ENCODE measurements around the gene GHDC.

Gene GHDC

DNA sequence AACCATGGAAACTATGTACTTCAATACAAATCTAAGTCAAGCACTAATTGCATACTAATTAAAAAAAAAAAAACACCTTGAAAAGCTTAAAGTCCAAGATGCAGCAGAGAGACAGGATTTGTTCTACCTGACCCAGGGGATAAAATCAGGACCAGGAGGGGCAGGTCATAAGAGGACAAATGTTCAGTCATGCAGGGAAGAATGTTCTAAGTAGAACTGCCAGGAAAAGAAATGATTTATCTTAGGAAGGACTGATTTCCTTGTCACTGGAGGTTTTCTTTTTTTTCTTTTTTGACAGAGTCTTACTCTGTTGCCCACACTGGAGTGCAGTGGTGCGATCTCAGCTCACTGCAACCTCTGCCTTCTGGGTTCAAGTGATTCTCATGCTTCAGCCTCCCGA is 9.1 kb upstream of the GHDC start:
- WGBS, 2 experiments (ENCODE audit: insufficient coverage in 2 of 2) = 86 to 100% methylated on average over 1 to 2 of the region's 2 CpGs
- peaks cover 67% of the 10 kb centered on the region for H3K36me3 ChIP-seq (ENCODE audit: control insufficient read depth, insufficient read depth, low read length)

DNA sequence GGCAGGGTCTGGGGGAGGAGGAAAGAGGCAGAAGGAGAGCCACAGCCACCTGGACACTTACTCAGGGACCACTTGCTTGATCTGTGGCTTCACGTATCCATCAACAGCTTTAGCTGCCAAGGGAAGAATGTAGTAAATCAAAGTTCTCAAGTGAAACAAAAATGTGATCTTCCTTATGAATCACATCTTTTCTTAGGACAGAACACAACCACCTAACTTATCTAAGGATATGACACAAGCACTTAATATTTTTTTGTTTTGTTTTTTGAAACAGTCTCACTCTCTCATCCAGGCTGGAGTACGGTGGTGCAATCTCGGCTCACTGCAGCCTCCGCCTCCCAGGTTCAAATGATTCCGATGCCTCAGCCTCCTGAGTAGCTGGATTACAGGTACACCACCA is 8.4 kb upstream of the GHDC start:
- Histone ChIP-seq H3K4me1 (ENCODE audit: control insufficient read depth, insufficient read depth, low read length, poor library complexity, severe bottlenecking) (no peaks in the 10 kb centered on the region), H3K36me3 (ENCODE audit: control insufficient read depth, insufficient read depth, low read length) (peaks cover 63% of the 10 kb centered on the region), H3K4me3 (ENCODE audit: extremely low read depth, insufficient read depth, low read length, poor library complexity, severe bottlenecking) (no peak overlapping the region), H3K9me3 (ENCODE audit: control insufficient read depth, low read length) (no peaks in the 10 kb centered on the region), H3K27ac (ENCODE audit: low read depth, low read length, severe bottlenecking) (no peak overlapping the region)
- WGBS, 2 experiments (ENCODE audit: insufficient coverage in 2 of 2) = 96% methylated on average over 4 of the region's 5 CpGs; no CpG with 5 or more reads in 1 of the 2 experiments

More for the DNA sequence above, 9.1 kb upstream of the GHDC start:
- H3K27ac ChIP-seq (ENCODE audit: low read depth, low read length, severe bottlenecking) = no peak overlapping the region
- no peaks in the 10 kb centered on the region for H3K9me3 ChIP-seq (ENCODE audit: control insufficient read depth, low read length)
- H3K4me1 ChIP-seq (ENCODE audit: control insufficient read depth, insufficient read depth, low read length, poor library complexity, severe bottlenecking) = no peaks in the 10 kb centered on the region
- no peak overlapping the region for H3K4me3 ChIP-seq (ENCODE audit: extremely low read depth, insufficient read depth, low read length, poor library complexity, severe bottlenecking)

DNA sequence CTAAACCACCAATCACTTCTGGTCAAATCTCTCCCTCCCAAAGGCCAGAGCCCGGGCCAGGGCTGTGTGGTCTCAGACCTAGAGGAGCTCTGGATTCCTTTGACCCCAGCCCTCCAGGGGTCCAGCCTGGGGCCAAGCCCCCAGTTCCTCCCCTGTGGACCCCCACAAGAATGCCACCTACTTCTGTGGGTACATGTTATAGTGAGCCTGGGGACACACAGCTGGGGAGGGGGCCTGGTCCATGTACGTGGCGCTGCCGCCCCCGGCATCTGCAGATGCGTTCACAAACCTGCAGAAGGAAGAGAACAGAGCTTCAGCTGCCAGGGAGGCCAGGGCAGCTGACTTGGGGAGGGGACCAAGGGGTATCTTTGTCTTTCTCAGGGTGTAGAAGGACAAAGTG is 7.9 kb upstream of the GHDC start:
- Histone ChIP-seq H3K36me3 (ENCODE audit: control insufficient read depth, insufficient read depth, low read length) (peaks cover 57% of the 10 kb centered on the region), H3K27ac (ENCODE audit: low read depth, low read length, severe bottlenecking) (no peak overlapping the region), H3K4me1 (ENCODE audit: control insufficient read depth, insufficient read depth, low read length, poor library complexity, severe bottlenecking) (no peaks in the 10 kb centered on the region), H3K9me3 (ENCODE audit: control insufficient read depth, low read length) (no peaks in the 10 kb centered on the region), H3K4me3 (ENCODE audit: extremely low read depth, insufficient read depth, low read length, poor library complexity, severe bottlenecking) (no peak overlapping the region)
- 98 to 100% methylated on average over 5 to 6 of the region's 6 CpGs for WGBS, 2 experiments (ENCODE audit: insufficient coverage in 2 of 2)

DNA sequence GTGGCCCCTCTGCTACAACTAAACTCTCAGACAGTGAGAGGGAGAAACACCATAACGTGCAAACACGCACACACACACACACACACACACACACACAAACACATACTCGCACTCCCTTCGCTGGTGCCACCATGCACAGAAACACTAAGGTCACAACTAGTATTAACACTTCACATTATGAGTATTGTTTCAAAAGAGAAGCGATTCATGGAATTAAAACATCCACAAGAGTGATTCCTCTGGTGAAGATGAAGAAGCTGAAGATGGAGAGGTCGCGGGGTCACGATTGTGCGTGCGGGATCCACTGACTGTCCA is 7.1 kb upstream of the GHDC start:
- Histone ChIP-seq H3K4me1 (ENCODE audit: control insufficient read depth, insufficient read depth, low read length, poor library complexity, severe bottlenecking) (no peaks in the 10 kb centered on the region), H3K4me3 (ENCODE audit: extremely low read depth, insufficient read depth, low read length, poor library complexity, severe bottlenecking) (no peak overlapping the region), H3K27ac (ENCODE audit: low read depth, low read length, severe bottlenecking) (no peak overlapping the region), H3K9me3 (ENCODE audit: control insufficient read depth, low read length) (no peaks in the 10 kb centered on the region), H3K36me3 (ENCODE audit: control insufficient read depth, insufficient read depth, low read length) (peaks cover 50% of the 10 kb centered on the region)
- WGBS, 2 experiments (ENCODE audit: insufficient coverage in 2 of 2) = 92 to 97% methylated on average over 5 to 7 of the region's 10 CpGs

DNA sequence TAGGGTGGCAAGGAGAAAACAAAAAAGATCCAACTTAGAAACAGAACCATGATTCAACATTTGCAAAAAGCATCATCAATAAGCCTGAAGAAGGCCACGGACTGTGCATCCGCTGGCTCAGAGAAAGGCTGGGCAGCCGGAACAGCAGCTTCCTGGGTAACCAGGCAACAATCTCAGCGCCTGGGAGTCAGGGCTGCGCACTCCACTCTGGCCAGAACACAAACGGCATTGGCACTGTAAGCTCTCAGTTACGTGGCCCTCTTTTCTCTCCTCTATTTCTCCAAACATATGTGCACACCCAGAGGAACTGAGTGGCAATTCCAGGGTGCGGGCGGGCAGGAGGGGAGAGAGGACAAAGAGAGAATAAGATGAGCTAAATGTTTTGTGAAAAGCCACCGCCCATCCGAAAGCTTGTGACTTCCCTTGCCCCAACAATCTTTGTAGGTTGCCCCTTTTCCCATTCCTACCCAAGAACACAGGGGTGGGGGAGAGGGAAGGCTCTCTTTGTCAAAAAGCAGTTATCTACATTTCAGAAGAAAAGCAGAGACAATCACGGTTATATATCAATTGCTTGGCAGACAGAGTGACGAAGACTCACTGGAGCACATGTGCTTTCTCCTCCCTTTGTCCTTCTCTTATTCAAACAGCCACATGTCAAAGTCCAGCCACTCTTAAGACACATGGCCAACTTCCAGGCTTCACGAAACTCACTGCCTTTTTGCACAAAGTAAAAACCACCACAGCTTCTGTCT is 6.6 kb upstream of the GHDC start:
- WGBS, 2 experiments (ENCODE audit: insufficient coverage in 2 of 2) = 90 to 94% methylated on average over 7 to 10 of the region's 14 CpGs
- Histone ChIP-seq H3K36me3 (ENCODE audit: control insufficient read depth, insufficient read depth, low read length) (peaks cover 45% of the 10 kb centered on the region), H3K4me1 (ENCODE audit: control insufficient read depth, insufficient read depth, low read length, poor library complexity, severe bottlenecking) (no peaks in the 10 kb centered on the region), H3K27ac (ENCODE audit: low read depth, low read length, severe bottlenecking) (no peak overlapping the region), H3K9me3 (ENCODE audit: control insufficient read depth, low read length) (no peaks in the 10 kb centered on the region), H3K4me3 (ENCODE audit: extremely low read depth, insufficient read depth, low read length, poor library complexity, severe bottlenecking) (no peak overlapping the region)

DNA sequence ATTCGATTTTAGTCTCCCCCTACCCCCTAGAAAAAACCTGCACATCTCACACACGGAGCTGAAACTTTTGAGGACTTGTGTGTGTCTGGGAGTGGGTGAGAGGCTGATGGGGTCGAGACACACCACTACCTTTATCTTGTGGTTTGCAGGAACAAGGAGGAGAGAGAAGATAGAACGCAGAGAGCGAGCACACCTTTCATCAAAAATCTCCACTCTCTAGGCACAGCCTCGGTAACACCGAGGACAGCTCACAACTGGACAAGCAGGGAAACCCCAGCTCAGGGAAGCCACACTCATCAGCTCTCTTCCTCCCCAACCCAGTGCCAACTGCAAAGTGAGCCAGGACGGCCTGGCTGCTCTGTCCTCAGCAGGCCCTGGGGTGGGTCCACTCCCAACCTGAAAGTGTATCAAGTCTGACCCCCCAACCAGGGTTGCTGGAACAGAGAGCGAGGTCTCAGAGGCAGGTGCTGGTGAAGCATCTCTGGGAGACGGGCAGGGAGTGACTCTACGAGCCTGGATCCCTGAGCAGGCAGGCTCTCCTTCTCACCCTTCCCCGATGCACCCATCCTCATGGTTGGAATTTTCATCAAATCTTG is 5.2 kb upstream of the GHDC start:
- H3K27ac ChIP-seq (ENCODE audit: low read depth, low read length, severe bottlenecking) = no peak overlapping the region
- H3K4me1 ChIP-seq (ENCODE audit: control insufficient read depth, insufficient read depth, low read length, poor library complexity, severe bottlenecking) = no peaks in the 10 kb centered on the region
- H3K4me3 ChIP-seq (ENCODE audit: extremely low read depth, insufficient read depth, low read length, poor library complexity, severe bottlenecking) = no peak overlapping the region
- H3K9me3 ChIP-seq (ENCODE audit: control insufficient read depth, low read length) = no peaks in the 10 kb centered on the region
- H3K36me3 ChIP-seq (ENCODE audit: control insufficient read depth, insufficient read depth, low read length) = peaks cover 34% of the 10 kb centered on the region
- WGBS, 2 experiments (ENCODE audit: insufficient coverage in 2 of 2) = 87 to 100% methylated on average over 3 to 4 of the region's 12 CpGs

DNA sequence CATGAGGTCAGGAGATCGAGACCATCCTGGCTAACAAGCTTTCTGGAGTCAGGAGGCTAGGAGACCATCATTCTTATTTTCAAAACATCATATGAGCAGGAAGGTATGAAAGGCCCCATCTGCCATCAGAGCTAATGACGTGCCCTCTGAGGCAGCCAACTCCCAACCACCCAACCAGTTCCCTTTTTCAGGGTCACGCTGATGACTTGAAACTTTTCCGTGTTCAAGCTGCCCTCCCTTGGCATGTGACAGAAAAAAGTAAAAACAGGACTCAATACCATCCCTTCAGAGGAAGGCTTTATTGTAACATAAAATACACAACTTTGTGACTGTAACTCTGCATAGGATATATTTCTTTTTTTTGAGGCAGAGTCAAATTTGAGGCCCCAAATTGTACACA is 4.6 kb upstream of the GHDC start:
- Histone ChIP-seq H3K27ac (ENCODE audit: low read depth, low read length, severe bottlenecking) (no peak overlapping the region), H3K4me3 (ENCODE audit: extremely low read depth, insufficient read depth, low read length, poor library complexity, severe bottlenecking) (no peak overlapping the region), H3K36me3 (ENCODE audit: control insufficient read depth, insufficient read depth, low read length) (peaks cover 28% of the 10 kb centered on the region)

DNA sequence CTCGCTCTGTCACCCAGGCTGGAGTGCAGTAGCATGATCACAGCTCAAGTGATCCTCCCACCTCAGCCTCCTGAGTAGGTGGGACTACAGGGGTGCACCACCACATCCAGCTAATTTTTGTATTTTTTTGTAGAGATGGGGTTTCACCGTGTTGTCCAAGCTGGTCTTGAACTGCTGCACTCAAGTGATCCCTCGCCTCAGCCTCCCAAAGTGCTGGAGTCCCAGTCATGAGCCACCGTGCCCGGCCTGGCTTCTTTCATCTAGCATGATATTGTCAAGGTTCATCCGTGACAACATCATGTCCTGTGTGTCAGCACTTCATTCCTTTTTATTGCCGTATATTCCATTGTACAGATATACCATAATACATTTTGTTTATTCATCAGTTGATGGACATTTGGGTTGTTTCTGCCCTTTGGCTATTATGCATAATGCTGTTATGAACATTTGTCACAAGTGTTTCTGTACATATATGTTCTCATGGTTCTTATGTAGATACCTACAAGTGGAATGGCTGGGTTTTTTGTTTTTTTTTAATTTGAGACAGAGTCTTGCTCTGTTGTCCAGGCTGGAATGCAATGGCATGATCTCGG is 3.4 kb upstream of the GHDC start:
- Histone ChIP-seq H3K4me3 (ENCODE audit: extremely low read depth, insufficient read depth, low read length, poor library complexity, severe bottlenecking) (no peak overlapping the region), H3K27ac (ENCODE audit: low read depth, low read length, severe bottlenecking) (no peak overlapping the region), H3K4me1 (ENCODE audit: control insufficient read depth, insufficient read depth, low read length, poor library complexity, severe bottlenecking) (no peaks in the 10 kb centered on the region), H3K36me3 (ENCODE audit: control insufficient read depth, insufficient read depth, low read length) (peaks cover 19% of the 10 kb centered on the region), H3K9me3 (ENCODE audit: control insufficient read depth, low read length) (no peaks in the 10 kb centered on the region)
- 91 to 94% methylated on average over 3 to 5 of the region's 8 CpGs for WGBS, 2 experiments (ENCODE audit: insufficient coverage in 2 of 2)

More for the DNA sequence above, 4.6 kb upstream of the GHDC start:
- no peaks in the 10 kb centered on the region for H3K4me1 ChIP-seq (ENCODE audit: control insufficient read depth, insufficient read depth, low read length, poor library complexity, severe bottlenecking)
- H3K9me3 ChIP-seq (ENCODE audit: control insufficient read depth, low read length) = no peaks in the 10 kb centered on the region
- WGBS, 2 experiments (ENCODE audit: insufficient coverage in 2 of 2) = 89 to 94% methylated on average over 1 to 2 of the region's 4 CpGs

DNA sequence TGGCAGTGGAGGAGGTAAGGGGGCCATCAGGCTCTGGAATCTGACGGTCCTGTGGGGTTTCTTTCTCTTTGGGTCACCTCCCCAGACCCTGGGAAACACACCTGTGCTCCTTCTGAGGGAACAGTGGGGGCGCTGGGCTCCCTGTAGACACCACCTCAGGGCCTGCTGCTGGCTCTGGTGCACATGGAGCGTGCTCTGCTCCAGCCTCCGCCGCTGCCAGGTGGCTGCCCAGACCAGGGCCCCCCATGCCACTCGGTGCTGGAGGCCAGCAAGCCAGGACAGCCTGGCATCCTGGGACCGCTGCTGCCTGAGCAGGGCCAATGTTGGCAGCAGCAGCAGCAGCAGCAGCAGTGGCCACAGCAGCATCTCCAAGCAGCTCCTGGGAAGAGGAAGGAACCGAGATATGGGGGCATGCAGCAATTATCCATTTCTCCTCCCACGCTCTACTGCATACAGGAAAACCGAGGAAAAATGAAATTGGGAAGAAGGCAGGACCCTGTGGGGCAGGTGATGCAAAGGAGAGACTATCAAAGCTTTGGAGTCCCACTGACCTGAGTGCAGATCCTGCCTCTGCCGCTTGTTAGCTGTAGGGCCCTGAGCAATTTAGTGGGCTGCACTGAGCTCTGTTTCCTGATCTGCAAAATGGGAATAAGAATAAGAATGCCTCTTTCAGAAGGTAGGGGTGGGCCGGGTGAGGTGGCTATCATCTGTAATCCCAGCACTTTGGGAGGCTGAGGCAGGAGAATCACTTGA is 902 bp downstream of the GHDC start:
- Histone ChIP-seq H3K4me1 (ENCODE audit: control insufficient read depth, insufficient read depth, low read length, poor library complexity, severe bottlenecking) (no peaks in the 10 kb centered on the region), H3K36me3 (ENCODE audit: control insufficient read depth, insufficient read depth, low read length) (no peaks in the 10 kb centered on the region), H3K9me3 (ENCODE audit: control insufficient read depth, low read length) (no peaks in the 10 kb centered on the region), H3K4me3 (ENCODE audit: extremely low read depth, insufficient read depth, low read length, poor library complexity, severe bottlenecking) (no peak overlapping the region), H3K27ac (ENCODE audit: low read depth, low read length, severe bottlenecking) (no peak overlapping the region)
- 84% methylated on average over 9 to 10 of the region's 12 CpGs for WGBS, 2 experiments (ENCODE audit: insufficient coverage in 2 of 2)

DNA sequence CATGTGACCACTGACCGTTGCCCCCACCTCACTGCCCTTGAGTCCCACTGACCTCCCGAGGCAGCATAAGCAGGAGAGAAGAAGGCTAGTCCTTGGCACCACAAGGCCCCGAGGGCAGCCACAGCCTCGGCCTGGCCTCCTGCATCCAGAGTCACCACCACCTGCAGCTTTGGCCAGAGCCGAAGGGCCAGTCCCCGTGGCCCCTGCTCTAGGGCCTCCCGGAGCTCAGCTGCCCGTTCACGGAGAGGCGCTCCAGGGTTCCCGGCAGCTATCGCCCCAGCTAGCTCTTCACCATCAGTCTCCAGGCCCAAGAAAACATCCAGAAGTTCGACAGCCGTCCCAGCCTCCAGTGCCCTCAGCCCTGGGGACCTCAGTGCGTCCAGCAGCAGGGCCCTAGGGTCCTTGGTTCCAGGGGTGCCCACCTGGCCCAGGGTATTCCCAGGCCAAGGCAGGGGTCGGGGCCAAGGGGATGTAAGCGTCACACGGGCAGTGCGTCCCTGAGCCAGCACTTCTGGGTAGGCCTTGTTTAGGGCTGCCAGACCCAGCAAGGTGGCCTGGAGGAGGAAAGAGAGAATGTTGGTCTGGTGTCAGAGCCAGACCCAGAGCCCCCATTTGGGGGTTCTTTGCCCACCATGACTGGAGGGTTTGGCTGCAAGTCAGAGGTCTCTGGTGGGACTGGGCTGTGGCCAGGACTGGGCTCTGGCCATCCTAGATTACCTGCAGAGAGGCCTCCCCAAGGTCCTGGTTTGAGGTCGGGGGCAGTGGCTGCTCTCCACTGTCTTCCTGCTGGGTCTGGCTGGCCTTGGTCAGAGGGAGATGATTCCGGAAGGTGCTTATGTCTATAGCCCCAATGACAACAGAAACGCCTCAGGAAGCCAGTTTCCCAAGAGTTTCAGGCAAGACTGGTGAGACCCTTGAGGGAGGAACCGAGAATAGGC is 1.8 kb downstream of the GHDC start:
- WGBS, 2 experiments (ENCODE audit: insufficient coverage in 2 of 2) = 91 to 95% methylated on average over 18 to 23 of the region's 23 CpGs
- Histone ChIP-seq H3K27ac (ENCODE audit: low read depth, low read length, severe bottlenecking) (no peak overlapping the region), H3K36me3 (ENCODE audit: control insufficient read depth, insufficient read depth, low read length) (no peaks in the 10 kb centered on the region)

More for the DNA sequence above, 1.8 kb downstream of the GHDC start:
- no peaks in the 10 kb centered on the region for H3K4me1 ChIP-seq (ENCODE audit: control insufficient read depth, insufficient read depth, low read length, poor library complexity, severe bottlenecking)
- no peak overlapping the region for H3K4me3 ChIP-seq (ENCODE audit: extremely low read depth, insufficient read depth, low read length, poor library complexity, severe bottlenecking)
- H3K9me3 ChIP-seq (ENCODE audit: control insufficient read depth, low read length) = no peaks in the 10 kb centered on the region

Data from mesodermal cell (in vitro differentiated cells).